Progenitor cell of endocrine pancreas (in vitro differentiated cells): ENCODE data around the gene ZNF804A. TPM values are rescaled to one million over a fixed set of nuclear protein-coding genes. Genes with fewer than 3 reads are reported as not detected.

Experiments used
- DNase-seq: peaks from one replicate; pipeline ENCODE4 v3.0.0; 2021; ENCODE audit warnings: low spot score; ENCODE audit not compliant: unreplicated experiment
- H3K27ac Mint-ChIP-seq: 2 replicates; pipeline ENCODE4 v1.8.0; 2021; ENCODE audit warnings: mild to moderate bottlenecking, moderate library complexity, mixed read lengths
- H3K27me3 Mint-ChIP-seq: 2 replicates; pipeline ENCODE4 v1.8.0; 2021; ENCODE audit warnings: mixed read lengths
- H3K36me3 Mint-ChIP-seq: 2 replicates; pipeline ENCODE4 v1.8.0; 2022; ENCODE audit warnings: mixed read lengths; ENCODE audit not compliant: insufficient read depth
- H3K4me1 Mint-ChIP-seq: 2 replicates; pipeline ENCODE4 v1.8.0; 2021; ENCODE audit warnings: low read depth, mixed read lengths
- H3K4me3 Mint-ChIP-seq: 2 replicates; pipeline ENCODE4 v1.8.0; 2021; ENCODE audit warnings: low read depth, mild to moderate bottlenecking, moderate library complexity, mixed read lengths
- H3K9me3 Mint-ChIP-seq: 2 replicates; pipeline ENCODE4 v1.8.0; 2021; ENCODE audit warnings: low read depth, mixed read lengths
- total RNA-seq: library from RNA; stranded (reverse); gene quantifications from 2 replicates; pipeline ENCODE4 v1.2.1, GENCODE V29; 2021
- TF ChIP-seq, protein P1 (sequence below): fragments of 200-600 bp; sonication (generic); IDR thresholded peaks from one replicate; pipeline ENCODE4 v1.5.0; 2021; ENCODE audit warnings: antibody characterized with exemption, mild to moderate bottlenecking; ENCODE audit not compliant: unreplicated experiment

Gene ZNF804A
- total RNA-seq, 1 donor from 2014 or later, result not detected

DNA sequence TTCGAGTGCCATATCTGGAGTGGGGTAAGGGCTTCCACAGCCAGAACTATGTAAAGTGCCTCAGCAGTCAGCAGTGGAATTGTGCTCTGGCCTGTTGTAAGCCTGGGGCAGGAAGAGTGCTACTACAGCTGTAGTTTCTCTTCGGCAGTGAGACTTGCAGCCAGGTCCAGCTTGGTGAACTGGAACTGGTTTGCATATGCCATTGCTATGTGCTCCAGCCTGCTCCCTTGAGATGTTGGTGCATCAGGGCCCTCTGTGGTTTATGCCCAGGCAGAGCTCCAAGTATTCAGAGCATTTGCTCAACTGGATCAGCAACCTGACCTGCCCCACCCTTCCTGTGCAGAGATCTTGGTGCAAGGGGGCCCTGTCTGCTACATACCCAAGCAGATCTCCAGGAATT is 47.8 kb downstream of the ZNF804A start:
- Mint-ChIP-seq H3K27ac (no peak overlapping the region), H3K36me3 (peaks cover 3% of the 10 kb centered on the region), H3K9me3 (peaks cover 29% of the 10 kb centered on the region), H3K4me1 (peaks cover 16% of the 10 kb centered on the region), H3K27me3 (no peaks in the 10 kb centered on the region), H3K4me3 (no peak overlapping the region)
- no peak for DNase-seq
- TF ChIP-seq, protein P1, sequence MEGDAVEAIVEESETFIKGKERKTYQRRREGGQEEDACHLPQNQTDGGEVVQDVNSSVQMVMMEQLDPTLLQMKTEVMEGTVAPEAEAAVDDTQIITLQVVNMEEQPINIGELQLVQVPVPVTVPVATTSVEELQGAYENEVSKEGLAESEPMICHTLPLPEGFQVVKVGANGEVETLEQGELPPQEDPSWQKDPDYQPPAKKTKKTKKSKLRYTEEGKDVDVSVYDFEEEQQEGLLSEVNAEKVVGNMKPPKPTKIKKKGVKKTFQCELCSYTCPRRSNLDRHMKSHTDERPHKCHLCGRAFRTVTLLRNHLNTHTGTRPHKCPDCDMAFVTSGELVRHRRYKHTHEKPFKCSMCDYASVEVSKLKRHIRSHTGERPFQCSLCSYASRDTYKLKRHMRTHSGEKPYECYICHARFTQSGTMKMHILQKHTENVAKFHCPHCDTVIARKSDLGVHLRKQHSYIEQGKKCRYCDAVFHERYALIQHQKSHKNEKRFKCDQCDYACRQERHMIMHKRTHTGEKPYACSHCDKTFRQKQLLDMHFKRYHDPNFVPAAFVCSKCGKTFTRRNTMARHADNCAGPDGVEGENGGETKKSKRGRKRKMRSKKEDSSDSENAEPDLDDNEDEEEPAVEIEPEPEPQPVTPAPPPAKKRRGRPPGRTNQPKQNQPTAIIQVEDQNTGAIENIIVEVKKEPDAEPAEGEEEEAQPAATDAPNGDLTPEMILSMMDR, result no peak

DNA sequence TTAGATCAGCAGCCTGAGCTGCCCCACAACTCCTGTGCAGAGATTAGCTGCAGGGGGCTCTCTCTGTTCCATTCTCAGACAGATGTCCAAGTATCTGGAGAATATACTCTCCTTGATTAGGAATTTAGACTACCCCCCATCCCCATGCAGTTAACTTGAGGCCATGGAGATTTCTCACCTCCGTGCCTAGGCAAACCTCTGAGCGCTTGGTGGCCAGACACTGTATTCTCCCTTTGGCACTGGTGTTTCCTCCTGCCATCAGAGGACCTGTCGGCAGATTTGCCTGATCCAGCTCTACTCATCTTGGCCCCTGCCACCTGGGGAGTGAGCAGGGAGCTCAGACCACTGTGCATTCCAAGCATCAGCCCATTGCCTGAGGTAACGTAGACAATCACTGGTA is 48.3 kb downstream of the ZNF804A start:
- H3K4me3 Mint-ChIP-seq, result no peak overlapping the region
- H3K27me3 Mint-ChIP-seq, result no peaks in the 10 kb centered on the region
- peaks cover 3% of the 10 kb centered on the region for H3K36me3 Mint-ChIP-seq
- peaks cover 16% of the 10 kb centered on the region for H3K4me1 Mint-ChIP-seq
- no peak overlapping the region for H3K27ac Mint-ChIP-seq
- H3K9me3 Mint-ChIP-seq, result peaks cover 29% of the 10 kb centered on the region
- TF ChIP-seq, protein P1, result no peak
- DNase-seq, result no peak

DNA sequence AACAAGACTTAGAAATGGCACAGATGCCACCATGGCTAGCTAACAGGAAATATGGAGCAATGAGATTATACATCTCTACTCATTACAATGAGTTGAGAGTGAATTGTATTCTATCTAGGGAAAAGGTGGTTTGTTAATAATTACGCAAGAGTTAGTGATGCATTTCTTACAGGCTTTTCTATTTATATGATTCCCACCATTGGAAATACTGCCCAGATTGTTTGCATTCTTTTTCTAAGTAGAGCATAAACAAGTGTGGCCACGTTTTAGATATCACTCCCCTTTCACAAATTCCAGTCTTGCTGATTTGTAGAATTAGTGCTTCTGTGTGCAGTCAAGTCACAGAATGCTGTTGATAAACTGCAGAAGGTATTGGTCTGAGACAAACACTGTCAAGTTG is 56.6 kb downstream of the ZNF804A start:
- no peak overlapping the region for H3K27ac Mint-ChIP-seq
- H3K4me1 Mint-ChIP-seq, result no peaks in the 10 kb centered on the region
- no peak for DNase-seq
- H3K27me3 Mint-ChIP-seq, result no peaks in the 10 kb centered on the region
- H3K4me3 Mint-ChIP-seq, result no peak overlapping the region
- H3K9me3 Mint-ChIP-seq, result peaks cover 12% of the 10 kb centered on the region
- TF ChIP-seq, protein P1, result no peak
- H3K36me3 Mint-ChIP-seq, result no peaks in the 10 kb centered on the region

DNA sequence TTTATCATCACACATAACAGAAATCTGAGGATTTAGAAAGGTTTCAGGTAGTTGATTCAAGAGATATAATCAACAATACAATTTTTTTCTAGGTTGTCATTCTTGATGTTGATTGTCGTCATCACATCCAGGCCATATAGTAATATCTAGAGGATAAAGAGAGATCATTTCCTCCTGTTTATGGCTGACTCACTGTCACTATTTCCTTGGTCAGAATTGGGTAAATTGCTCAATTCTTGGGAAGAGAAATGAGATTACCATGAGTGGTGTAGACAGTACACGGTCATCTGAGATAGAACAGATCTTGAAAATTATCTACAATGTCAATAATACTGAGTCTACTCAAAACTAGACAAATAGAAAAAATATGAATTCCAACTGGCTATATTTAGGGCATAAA is 78.8 kb downstream of the ZNF804A start:
- Mint-ChIP-seq H3K4me3 (no peak overlapping the region), H3K27me3 (no peaks in the 10 kb centered on the region), H3K9me3 (no peaks in the 10 kb centered on the region), H3K27ac (no peak overlapping the region), H3K36me3 (no peaks in the 10 kb centered on the region), H3K4me1 (peaks cover 2% of the 10 kb centered on the region)
- no peak for DNase-seq
- TF ChIP-seq, protein P1, result no peak

DNA sequence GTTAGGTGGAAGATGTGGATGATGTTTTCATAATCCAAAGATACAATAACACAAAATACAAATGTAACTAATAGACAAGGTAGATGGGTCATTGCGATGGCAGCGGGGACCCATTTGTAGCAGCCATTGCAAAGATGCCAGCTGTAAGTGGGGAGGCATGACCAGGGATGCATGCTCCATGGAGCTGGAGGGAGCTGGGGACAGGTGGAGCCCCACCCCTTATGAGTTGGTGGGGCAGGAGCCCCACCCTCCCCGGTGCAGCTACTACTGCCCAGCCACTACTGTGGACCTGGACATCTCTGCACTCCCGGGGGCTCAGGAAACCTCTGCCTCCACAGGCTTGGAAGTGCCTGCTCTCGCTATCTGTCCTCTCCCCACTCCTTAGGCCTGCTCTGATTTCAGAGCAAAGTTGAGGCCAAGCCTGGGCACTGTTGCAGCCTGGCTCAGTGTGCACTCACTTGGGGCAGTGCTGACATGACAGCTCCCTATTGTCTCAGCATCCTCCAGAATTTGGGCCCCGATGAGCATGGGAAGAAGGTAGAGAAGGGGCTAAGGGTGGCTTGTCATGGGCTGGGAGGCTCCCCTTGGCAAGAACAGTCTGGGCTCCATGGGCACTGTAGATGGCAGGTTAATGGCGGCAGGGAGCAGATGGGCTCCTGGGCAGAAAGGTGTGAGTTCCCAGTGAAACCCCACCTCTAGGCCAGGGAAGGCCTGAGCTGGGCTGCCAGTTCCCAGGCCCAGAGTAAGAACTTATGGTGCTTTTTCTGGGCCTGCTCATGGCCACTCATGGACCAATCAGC is 81.1 kb downstream of the ZNF804A start:
- Mint-ChIP-seq H3K27ac (no peak overlapping the region), H3K4me3 (no peak overlapping the region), H3K4me1 (no peaks in the 10 kb centered on the region), H3K27me3 (no peaks in the 10 kb centered on the region), H3K36me3 (no peaks in the 10 kb centered on the region), H3K9me3 (no peaks in the 10 kb centered on the region)
- DNase-seq, result no peak
- TF ChIP-seq, protein P1, result no peak
